ENCODE measurements around the gene CDK14.
"Not testable (repeated sequence)": the region's sequence is repeated elsewhere in the genome, so short reads cannot be mapped to it uniquely, and the experiment has no call there.

The CDK14 gene

DNA sequence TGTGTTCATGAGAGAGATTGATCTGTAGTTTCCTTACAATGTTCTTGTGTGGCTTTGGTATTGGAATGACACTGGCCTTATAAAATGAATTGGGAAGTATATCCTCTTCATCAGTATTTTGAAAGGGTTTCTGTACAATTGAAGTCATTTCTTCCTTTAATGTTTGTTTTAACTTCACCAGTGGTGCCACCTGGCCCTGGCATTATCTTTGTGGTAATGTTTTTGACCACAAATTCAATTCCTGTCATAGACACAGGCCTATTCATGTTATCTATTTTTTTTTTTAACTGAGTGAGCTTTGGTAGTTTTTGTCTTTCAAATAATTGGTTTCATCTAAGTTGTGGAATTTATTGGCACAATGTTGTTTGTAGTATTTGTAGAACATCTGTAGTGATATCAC lies 127.7 kb downstream of the CDK14 start:
- DNase-seq, result no peak

DNA sequence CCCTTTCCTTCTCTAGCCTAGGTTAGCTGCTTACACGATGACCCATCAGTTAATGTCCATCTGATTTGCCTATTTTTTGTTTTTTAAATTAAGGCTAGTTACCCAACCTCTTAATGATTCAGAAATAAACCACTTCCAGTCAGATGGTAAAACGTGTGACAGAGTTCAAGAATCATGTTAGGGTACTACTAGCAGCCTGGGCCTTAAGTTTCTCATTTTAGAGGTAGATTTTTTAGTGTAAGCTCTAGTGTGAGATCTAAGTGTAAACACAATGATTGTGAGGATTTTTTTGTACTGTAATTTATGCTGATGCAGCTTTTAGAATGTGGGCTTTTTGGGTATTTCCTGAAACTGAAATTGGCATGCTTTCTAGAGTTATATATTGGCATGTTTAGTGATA lies 130.0 kb downstream of the CDK14 start:
- no peak for DNase-seq

DNA sequence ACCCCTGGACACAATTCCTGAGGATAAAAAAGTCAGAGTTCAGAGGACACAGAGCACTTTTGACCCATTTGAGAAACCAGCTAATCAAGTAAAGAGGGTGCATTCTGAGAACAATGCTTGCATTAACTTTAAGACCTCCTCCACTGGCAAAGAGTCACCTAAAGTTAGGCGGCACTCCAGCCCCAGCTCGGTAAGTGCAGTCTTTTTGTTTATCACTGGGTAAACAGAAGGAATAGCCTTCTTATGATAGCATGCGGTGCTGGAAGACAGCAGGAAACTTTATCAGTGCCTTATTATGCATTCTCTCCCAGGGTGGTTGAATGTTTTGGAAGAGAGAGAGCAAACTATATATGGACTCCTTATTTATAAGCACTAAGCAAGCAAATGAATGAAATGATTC lies 130.5 kb downstream of the CDK14 start:
- DNase-seq, result no peak

DNA sequence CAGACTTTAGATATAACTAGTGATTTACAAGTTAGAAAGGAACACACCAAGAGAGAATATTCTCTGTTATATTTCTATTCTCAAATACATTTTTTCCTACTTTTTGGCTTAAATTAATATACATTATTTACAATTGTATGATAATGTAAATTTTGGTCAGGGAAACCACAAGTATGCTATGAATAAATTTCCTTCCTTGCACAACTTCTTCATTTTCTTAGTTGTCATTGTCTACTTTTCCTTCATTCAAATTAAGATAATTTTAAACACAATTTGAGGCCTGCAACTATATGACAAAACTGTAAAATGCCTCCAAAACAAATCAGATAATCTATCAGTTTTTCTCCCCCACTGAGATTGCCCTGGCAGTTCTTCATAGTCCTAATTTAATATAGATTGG lies 131.3 kb downstream of the CDK14 start:
- DNase-seq, result no peak

DNA sequence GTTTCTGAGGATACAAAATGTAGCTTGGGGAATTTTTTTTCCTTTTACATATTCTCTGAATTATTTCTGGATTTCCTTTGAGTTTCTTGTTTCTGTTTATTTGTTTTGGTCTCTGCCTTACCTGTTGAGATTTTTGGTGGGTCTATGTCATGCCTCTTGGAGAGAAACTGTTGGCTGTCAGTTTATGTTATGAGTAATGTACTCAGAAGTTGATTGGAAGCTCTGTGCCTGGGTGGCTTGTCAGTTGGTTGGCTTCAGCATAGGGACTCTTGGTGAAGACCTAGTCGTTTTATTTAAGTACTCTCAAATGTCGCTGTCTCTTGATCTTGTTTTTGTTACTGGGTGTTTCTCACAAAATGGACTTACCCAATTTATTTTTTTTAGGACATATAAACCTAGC lies 132.4 kb downstream of the CDK14 start:
- no peak for DNase-seq

DNA sequence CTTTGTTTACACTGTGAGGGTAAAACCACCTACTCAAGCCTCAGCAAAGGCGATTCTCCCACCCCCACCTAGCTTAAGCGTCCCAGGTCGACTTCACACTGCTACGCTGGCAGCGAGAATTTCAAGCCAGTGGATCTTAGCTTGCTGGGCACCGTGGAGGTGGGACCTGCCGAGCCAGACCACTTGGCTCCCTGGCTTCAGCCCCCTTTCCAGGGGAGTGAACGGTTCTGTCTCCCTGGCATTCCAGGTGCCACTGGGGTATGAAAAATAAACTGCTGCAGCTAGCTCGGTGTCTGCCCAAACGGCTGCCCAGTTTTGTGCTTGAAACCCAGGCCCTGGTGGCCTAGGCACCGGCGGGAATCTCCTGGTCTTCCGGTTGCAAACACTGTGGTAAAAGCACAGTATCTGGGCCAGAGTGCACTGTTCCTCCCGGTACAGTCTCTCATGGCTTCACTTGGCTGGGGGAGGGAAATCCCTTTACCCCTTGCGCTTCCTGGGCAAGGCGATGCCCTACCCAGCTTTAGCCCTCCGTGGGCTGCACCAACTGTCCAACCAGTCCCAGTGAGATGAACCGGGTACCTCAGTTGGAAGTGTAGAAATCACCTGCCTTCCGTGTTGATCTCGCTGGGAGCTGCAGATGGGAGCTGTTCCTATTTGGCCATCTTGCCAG lies 139.6 kb downstream of the CDK14 start:
- not testable (repeated sequence) for DNase-seq

DNA sequence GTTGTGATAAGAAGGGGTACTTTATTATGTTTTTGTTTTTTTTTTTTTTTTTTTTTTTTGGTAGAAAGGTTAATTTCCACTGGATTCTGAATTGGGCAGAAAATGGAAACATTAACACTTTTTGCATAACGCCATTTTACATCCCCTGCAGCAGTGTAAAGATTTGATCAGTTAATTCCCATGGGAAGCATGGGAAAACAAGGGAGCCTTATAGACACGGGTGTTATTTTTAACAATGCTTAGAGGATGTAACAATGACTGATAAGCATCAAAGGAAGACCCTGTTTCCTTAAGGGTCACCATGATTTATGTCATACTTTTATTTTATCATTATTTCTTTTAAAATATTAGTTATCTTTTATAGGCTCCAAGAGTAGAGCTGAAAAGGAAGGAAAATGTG lies 140.2 kb downstream of the CDK14 start:
- no peak for DNase-seq

DNA sequence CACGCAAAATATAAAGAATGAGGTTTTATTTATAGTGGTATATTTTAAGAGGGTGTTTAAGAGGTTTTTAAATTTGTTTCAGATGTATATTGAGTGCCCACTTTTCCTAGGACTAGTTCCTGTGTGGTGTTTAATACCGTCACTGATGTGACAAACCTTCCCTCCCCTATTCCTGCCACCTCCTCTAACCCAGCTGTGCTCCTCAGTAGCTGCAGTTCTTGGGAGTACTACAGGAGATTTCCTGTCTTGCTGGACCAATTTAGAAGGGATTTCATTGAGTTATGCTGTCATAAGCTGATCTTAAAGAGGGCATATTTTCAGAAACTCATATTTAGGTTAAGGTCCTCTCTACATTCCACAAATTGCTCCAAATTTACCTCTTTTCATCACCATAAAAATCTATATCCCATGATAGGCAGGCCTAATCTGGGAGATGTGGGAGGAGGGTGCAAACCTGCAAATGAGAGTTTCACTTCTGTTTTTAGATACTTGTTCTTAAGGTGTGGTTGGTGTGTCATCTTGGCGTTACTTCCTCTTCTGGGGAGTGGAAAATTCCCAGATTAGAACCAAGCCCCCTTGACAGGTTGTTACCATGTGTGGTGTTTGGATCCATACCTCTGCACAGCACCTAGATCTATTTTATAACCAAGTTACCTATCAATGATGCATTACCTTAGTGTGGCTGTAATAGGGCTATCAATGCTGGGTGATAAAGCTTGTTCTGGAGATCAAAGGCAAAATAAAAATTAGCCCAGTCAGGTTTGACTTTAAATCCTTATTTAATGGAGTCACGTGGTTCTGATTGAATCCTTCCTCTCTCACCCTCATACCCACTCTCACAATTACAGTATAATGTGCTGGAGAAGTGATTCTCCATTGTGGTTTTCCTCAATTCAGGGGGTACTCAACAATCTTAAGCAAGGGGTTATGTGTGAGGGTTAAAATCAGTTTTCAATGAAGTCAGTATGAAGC lies 141.1 kb downstream of the CDK14 start:
- no peak for DNase-seq

DNA sequence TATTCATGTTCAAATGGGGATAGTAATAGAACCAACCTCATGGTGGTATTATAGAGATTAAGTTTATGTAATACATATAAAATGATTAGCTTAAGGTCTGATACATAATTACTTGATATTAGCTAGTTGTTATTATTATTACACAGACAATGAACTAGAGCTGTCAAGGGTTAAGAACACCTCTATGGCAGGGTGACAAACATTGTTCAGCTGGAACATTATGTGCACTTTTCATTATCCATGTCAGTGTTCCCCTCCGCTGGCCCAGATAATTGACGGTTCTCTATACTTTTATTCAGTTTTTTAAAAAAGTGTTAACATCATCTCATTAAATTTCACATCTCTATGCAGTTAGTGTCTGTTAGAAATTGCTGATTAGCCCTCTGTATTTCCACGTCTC lies 142.1 kb downstream of the CDK14 start:
- DNase-seq, result no peak

DNA sequence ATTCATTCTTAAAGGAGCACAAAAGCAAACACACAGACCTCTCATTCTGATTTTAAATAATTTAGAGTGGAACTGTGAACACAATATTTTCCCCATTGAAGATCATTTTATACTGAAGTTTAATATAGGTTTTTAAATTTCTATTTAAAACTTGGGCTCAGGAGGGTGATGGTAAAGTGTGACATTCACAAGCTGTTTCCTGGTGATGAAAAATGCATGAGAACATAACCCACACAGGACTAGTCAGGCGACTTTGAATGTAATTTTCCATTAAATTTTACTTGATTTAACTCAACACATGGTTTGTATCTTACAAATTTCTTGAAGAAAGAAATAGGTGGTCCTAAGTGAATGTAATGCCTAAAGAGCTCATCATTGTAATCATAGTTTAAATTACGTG lies 143.6 kb downstream of the CDK14 start:
- no peak for DNase-seq

DNA sequence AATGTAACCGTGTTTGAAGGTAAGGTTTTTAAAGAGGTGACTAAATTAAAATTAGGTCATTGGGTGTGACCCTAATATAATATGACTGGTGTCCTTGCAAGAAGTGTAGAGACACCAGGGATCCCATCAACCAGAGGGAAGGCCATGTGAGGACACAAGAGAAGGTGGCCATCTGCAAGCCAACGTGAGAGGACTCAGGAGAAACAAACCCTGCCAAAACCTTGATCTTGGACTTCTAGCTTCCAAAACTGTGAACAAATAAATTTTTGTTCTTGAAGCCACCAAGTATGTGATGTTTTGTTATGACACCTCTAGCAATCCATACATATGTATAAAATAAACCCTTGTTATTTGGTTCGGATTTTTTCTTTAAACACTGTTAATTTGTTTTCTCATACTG lies 144.3 kb downstream of the CDK14 start:
- DNase-seq, result no peak

DNA sequence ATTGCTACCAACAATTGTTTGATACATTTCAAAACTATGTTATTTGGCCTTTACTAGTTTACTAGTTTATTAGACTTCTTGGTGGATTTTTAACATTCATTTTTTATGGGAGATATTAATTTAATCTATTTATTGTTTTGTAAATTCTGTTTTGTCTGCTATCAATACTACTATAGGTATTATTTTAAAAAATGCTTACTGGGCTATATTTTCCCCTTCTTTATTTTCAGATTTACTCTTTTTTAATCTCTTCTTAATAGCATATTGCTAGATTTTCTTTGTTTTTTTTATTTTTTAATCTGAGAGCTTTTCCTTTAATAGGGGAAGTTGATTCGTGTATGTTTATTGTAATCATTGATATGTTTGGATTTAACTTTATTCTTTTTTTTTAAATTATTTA lies 147.5 kb downstream of the CDK14 start:
- DNase-seq, result no peak

DNA sequence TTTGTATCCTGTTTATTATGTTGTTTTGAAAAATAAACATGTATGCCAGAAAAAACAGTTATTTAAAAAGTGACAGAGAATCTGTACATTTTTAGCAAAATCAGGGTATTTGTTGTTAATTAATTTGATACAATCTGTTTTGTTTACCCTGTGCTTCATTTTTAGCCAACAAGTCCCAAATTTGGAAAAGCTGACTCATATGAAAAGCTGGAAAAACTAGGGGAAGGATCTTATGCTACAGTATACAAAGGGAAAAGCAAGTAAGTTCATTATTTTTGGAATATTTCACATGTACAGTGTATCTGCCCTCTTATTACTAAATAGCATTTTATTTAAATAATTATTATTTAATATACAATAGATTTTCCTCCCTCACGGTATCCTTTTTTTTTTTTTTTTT lies 151.4 kb downstream of the CDK14 start:
- DNase-seq, result no peak

DNA sequence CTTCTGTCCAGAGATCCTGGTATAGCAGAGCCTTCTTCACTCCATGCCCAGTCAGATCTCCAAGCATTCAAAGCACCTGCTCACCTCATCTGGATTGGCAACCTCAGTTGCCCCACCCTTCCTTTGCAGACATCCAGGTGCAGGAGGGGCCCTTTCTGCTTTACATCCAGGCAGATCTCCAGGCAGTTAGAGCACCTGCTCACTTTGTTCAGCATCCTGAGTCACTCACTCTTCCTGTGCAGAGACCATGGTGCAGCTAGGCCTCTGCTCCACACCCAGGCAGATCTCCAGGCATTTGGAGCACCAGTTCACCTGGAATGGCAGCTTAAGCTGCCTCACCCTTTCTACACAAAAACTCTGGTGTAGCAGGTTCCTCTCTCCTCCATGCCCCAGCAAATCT lies 153.1 kb downstream of the CDK14 start:
- DNase-seq, result no peak

DNA sequence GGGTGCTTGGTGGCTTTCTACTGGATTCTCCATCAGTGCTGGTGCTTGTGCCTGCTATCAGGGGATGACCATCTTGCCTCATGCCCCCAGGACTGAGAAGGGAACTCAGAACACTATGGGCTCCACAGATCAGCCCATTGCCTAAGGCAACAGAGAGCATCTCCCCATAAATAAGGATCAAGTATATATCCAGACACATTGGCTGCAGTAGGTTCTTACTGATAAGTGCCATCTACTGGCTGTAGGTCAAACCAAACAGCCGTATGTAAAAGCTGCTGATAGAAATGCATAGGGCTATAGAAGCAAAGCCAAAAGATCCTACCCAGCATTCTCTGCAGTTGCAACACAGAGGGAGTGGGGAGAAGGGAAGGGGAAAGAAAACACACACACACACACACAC lies 153.7 kb downstream of the CDK14 start:
- DNase-seq, result no peak

DNA sequence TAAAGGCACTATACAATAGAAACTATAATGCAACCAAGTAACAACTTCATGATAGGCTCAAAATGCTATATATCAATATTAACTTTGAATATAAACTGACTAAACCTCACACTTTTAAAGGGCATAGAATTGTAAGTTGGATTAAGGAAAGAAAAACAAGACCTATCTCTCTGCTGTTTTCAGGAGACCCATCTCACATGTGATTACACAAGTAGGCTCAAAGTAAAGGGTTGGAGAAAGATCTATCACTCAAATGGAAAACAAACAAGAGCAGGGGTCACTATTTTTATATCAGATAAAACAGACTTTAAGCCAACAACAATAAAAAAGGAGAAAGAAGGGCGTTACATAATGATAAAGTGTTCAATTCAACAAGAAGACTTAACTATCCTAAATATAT lies 155.5 kb downstream of the CDK14 start:
- DNase-seq, result no peak

DNA sequence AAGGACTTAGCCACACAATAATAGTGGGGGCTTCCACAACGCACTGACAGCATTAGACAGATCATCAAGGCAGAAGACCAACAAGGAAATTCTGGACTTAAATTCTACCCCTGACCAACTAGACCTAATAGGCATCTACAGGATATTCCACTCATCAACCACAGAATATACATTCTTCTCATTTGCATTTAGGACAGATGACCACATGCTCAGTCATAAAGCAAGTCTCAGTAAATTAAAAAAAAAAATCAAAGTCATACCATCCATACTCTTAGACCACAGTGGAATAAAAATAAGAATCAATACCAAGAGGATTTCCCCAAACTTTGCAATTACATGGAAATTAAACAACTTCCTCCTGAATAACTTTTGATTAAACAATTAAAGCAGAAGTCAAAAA lies 155.9 kb downstream of the CDK14 start:
- DNase-seq, result no peak

DNA sequence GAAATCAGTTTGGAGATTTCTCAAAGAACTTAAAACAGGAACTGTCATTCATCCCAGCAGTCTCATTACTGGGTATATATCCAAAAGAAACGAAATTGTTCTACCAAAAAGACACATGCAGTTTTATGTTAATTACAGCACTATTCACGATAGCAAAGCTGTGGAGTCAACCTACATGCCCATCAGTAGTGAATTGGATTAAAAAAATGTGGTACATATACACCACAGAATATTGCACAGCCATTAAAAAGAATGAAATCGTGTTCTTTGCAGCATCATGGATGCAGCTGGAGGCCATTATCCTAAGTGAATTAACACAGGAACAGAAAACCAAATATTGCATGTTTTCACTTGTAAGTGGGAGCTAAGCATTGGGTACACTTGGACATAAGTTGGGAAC lies 158.9 kb downstream of the CDK14 start:
- DNase-seq, result no peak

DNA sequence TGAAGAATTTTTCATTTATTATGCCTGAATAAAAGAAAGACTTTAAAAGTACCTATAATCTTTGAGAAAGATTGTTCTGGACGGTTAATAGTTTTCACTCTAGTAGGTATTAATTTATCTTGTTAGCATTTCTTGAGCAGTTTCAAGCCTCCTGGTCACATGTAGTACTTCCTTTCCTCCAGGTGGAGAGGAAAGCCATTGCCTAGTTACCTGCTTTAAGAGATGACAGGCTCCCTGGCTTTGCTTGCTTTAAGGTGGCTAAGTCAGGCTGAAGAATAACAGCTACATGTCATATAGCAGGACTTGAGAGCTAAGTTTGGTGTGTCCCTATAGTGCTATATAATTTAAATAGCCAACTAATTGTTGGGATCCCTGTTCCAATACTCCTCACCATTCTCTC lies 160.2 kb downstream of the CDK14 start:
- DNase-seq, result no peak

DNA sequence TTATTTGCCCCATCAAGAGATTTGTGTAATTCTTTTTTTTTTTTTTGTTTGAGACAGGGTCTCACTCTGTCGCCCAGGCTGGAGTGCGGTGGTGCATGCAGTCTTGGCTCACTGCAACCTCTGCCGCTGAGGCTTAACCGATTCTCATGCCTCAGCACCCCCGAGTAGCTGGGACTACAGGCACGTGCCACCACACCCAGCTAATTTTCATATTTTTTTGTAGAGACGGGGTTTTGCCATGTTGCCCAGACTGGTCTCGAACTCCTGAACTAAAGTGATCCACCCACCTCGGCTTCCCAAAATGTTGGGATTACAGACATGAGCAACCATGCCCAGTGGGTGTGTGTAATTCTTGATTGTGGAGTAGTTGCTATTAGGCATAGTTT lies 161.4 kb downstream of the CDK14 start:
- DNase-seq, result not testable (repeated sequence)

DNA sequence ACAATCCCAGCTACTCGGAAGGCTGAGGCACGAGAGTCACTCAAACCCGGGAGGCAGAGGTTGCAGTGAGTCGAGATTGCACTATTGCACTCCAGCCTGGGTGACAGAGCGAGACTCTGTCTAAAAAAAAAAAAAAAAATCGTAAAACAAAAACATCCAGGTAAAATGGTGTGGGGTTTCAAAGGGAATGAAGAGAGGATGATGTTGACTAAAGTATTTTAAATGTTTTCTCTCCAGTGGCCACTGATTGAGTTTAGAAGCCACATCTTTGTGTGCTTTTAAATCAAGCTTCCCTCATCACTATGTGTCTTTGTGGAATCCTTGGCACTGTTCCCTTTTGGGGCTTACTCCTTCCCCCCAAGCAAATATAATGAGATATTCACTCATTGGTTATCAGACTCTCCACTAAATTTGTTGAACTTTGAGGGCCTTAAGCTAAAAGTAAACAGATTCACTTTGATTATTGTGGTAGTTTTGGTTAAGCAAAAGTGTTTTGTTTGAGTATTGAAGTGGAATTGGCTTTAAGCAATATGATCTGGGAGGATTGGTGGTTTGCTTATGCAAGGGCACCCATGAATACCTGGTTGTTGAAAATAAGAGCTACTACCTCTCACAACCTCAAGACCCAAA lies 162.9 kb downstream of the CDK14 start:
- DNase-seq, result no peak

DNA sequence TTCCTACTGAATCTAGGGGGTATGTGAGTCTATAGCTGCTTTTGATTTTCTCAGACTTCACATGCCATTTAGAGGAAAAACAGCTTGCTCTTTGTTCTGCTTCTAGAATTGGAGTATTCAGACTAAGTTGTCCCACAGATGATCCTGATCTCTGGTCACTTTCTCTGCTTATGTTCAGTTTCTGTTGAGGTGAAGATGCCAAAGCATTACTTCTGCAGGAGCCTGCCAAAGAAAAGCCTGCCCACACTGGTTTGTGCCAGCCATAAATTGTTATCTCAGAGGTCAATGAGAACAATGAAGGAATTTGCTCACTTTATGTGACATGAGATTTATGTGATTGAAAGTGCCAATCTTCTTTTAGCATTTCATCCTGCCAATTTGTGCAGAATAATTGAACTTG lies 163.6 kb downstream of the CDK14 start:
- no peak for DNase-seq

DNA sequence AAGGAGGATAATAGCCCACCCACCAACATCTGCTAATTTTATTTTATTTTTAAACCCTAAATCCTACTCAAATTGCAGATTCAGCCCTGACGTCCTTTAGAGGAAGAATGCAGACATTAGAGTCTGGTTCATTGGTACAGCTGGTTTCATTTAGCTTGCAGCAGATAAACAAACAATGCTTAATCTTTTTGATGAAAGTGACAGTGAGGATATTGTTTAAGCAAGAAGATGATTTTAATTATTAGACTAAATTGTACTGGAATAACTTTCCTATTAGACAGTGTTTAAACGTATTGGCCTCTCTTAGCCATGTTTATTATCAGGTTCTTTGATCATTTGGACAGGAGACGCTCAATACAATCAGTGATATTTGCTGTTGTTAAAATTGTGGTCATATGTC lies 164.8 kb downstream of the CDK14 start:
- no peak for DNase-seq

DNA sequence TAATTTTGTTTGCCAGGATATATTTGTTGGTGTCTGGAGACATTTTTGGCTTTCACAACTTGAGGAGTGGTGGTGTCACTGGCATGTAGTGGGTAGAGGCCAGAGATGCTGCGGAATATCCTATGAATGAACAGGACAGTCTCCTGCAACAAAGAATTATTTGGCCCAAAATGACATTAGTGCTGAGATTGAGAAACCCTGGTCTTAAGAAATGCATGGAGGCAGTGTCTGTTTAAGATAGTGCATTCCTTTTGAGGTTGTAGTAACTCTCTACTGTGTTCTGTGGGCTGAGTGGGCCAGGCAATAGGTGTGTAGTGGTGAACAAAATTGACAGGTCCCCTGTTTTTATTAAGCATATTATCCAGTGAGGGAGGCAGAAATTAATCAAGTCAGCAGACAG lies 165.5 kb downstream of the CDK14 start:
- no peak for DNase-seq
